Panc1 (cell line): Measurements from ENCODE around the gene FREM2. TPM values are rescaled to one million over a fixed set of nuclear protein-coding genes. Genes with fewer than 3 reads are reported as not detected.

ENCODE experiments used
- ATAC-seq: fragments of 200-7000 bp; cut with Tn5 transposase; 2 replicates; pipeline ENCODE4 v1.9.1; 2020; ENCODE audit warnings: mild to moderate bottlenecking, moderate library complexity
- BruUV-seq: library from RNA; stranded (reverse); fragments of 400-500 nt; replicated peaks from 2 replicates; lab custom pipeline; 2021; lab: Mats Ljungman, UMichigan
- CTCF ChIA-PET: fragments of 300-600 bp; sonication (Branson Sonifier 250); formaldehyde crosslinking; loops from one replicate; lab custom pipeline; 2022; ENCODE audit warnings: antibody characterized with exemption; lab: Charles Lee
- POLR2A ChIA-PET: fragments of 300-600 bp; sonication (Branson Sonifier 250); formaldehyde crosslinking; loops from one replicate; lab custom pipeline; 2022; ENCODE audit warnings: antibody characterized with exemption; lab: Charles Lee
- DNase-seq: peaks from one replicate; pipeline ENCODE4 v3.0.0-alpha.2; 2010; ENCODE audit warnings: low read depth, low spot score
- H3K27ac ChIP-seq: 2 replicates; pipeline ENCODE4 v1.5.1; 2011; ENCODE audit warnings: mild to moderate bottlenecking, low read length, inconsistent platforms
- H3K27me3 ChIP-seq: fragments of 200-500 bp; sonication (Bioruptor generic); 2 replicates; pipeline ENCODE4 v1.6.0; 2014; ENCODE audit warnings: low read length, inconsistent platforms; ENCODE audit not compliant: control insufficient read depth, insufficient read depth
- H3K36me3 ChIP-seq: fragments of 200-500 bp; sonication (Bioruptor generic); 2 replicates; pipeline ENCODE4 v1.5.1; 2014; ENCODE audit warnings: inconsistent platforms, mild to moderate bottlenecking, low read length, moderate library complexity; ENCODE audit not compliant: control insufficient read depth, insufficient read depth
- H3K4me1 ChIP-seq: 2 replicates; pipeline ENCODE4 v1.5.1; 2011; ENCODE audit warnings: inconsistent platforms, mild to moderate bottlenecking, low read length, moderate library complexity; ENCODE audit not compliant: control insufficient read depth, insufficient read depth
- H3K4me3 ChIP-seq, 2 experiments: 2 replicates each; pipeline ENCODE4 v1.5.1; 2011 to 2012; ENCODE audit warnings: low read depth in 2 of 2, low read length in 2 of 2, mild to moderate bottlenecking in 2 of 2, inconsistent platforms in 1 of 2, moderate library complexity in 1 of 2
- H3K9me3 ChIP-seq: fragments of 200-500 bp; sonication (Bioruptor generic); 2 replicates; pipeline ENCODE4 v1.5.1; 2014; ENCODE audit warnings: low read depth, mild to moderate bottlenecking, inconsistent platforms, low read length, moderate library complexity; ENCODE audit not compliant: control insufficient read depth, insufficient read depth
- POLR2AphosphoS5 ChIP-seq: IDR thresholded peaks from 2 replicates; pipeline ENCODE4 v1.6.1; 2012; ENCODE audit warnings: mild to moderate bottlenecking, low read depth, low read length, moderate library complexity
- SIN3A ChIP-seq: IDR thresholded peaks from 2 replicates; pipeline ENCODE4 v1.6.1; 2012; ENCODE audit warnings: low read depth, mild to moderate bottlenecking, low read length, moderate library complexity, borderline replicate concordance; ENCODE audit not compliant: insufficient read depth
- TCF7L2 ChIP-seq: IDR thresholded peaks from 2 replicates; pipeline ENCODE4 v1.6.1; 2011; ENCODE audit warnings: mild to moderate bottlenecking, low read depth, low read length, inconsistent platforms
- in situ Hi-C: cut with HindIII; loops from 2 replicates; pipeline ENCODE4 v1.10.0; 2016; ENCODE audit warnings: low sequenced_read_pairs, low pct_unique_long_range_greater_than_20kb
- intact Hi-C: fragments of 100-400 bp; cut with micrococcal nuclease; formaldehyde crosslinking; loops from one replicate; pipeline ENCODE4 v1.10.0; 2022; ENCODE audit not compliant: unreplicated experiment
- total RNA-seq: library from RNA; stranded (reverse); gene quantifications from one replicate; pipeline ENCODE4 v1.2.1, GENCODE V29; 2021; ENCODE audit not compliant: unreplicated experiment
- TF ChIP-seq, protein P1 (sequence below): fragments of 450-650 bp; IDR thresholded peaks from 2 replicates; pipeline ENCODE4 v1.5.1; 2017; ENCODE audit warnings: mild to moderate bottlenecking
- TF ChIP-seq, protein P2 (sequence below), 2 experiments: IDR thresholded peaks; 2 replicates each; pipeline ENCODE4 v1.6.1; 2011 to 2012; ENCODE audit warnings: low read depth in 2 of 2, control low read depth in 1 of 2, low read length in 1 of 2, mild to moderate bottlenecking in 1 of 2, moderate library complexity in 1 of 2; ENCODE audit not compliant: insufficient read depth in 1 of 2

FREM2 gene
- total RNA-seq, 1 experiment from 2014 or later: 0.15 TPM

DNA sequence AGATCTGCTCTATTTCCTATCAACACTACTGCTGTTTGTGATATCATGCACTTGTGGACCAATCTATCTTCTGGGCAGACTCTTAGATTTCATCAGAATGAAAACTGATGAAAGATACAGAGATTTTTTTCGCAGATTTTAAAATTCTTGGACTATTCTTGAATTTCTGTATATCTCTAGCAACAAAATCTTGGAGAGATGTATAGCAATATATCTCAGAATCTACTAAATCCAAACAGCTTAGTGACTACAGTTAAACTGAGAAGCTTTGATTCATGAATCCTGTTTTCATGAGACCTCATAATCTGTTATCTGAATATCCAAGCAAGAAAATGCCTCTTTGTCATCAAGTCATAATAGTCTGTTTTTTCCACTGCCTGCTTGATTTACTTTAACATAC lies 28.0 kb upstream of the FREM2 start:
- ChIA-PET POLR2A (interaction anchor here (0.5 kb wide), 1 partner anchor 290 kb away, joined by 3 read pairs; no protein-coding TSS in a partner anchor), CTCF (no interaction called here)
- Histone ChIP-seq H3K36me3 (no peaks in the 10 kb centered on the region), H3K4me1 (no peaks in the 10 kb centered on the region), H3K4me3 (no peak overlapping the region), H3K27ac (no peak overlapping the region), H3K9me3 (no peaks in the 10 kb centered on the region), H3K27me3 (no peaks in the 10 kb centered on the region)
- intact Hi-C loops (no loop called here), in situ Hi-C loops (no loop called here)
- DNase-seq (no peak), ATAC-seq (no peak)
- TF ChIP-seq TCF7L2 (no peak), SIN3A (no peak), POLR2AphosphoS5 (no peak)
- TF ChIP-seq, protein P1, sequence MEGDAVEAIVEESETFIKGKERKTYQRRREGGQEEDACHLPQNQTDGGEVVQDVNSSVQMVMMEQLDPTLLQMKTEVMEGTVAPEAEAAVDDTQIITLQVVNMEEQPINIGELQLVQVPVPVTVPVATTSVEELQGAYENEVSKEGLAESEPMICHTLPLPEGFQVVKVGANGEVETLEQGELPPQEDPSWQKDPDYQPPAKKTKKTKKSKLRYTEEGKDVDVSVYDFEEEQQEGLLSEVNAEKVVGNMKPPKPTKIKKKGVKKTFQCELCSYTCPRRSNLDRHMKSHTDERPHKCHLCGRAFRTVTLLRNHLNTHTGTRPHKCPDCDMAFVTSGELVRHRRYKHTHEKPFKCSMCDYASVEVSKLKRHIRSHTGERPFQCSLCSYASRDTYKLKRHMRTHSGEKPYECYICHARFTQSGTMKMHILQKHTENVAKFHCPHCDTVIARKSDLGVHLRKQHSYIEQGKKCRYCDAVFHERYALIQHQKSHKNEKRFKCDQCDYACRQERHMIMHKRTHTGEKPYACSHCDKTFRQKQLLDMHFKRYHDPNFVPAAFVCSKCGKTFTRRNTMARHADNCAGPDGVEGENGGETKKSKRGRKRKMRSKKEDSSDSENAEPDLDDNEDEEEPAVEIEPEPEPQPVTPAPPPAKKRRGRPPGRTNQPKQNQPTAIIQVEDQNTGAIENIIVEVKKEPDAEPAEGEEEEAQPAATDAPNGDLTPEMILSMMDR: no peak
- TF ChIP-seq, protein P2, sequence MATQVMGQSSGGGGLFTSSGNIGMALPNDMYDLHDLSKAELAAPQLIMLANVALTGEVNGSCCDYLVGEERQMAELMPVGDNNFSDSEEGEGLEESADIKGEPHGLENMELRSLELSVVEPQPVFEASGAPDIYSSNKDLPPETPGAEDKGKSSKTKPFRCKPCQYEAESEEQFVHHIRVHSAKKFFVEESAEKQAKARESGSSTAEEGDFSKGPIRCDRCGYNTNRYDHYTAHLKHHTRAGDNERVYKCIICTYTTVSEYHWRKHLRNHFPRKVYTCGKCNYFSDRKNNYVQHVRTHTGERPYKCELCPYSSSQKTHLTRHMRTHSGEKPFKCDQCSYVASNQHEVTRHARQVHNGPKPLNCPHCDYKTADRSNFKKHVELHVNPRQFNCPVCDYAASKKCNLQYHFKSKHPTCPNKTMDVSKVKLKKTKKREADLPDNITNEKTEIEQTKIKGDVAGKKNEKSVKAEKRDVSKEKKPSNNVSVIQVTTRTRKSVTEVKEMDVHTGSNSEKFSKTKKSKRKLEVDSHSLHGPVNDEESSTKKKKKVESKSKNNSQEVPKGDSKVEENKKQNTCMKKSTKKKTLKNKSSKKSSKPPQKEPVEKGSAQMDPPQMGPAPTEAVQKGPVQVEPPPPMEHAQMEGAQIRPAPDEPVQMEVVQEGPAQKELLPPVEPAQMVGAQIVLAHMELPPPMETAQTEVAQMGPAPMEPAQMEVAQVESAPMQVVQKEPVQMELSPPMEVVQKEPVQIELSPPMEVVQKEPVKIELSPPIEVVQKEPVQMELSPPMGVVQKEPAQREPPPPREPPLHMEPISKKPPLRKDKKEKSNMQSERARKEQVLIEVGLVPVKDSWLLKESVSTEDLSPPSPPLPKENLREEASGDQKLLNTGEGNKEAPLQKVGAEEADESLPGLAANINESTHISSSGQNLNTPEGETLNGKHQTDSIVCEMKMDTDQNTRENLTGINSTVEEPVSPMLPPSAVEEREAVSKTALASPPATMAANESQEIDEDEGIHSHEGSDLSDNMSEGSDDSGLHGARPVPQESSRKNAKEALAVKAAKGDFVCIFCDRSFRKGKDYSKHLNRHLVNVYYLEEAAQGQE (IDR thresholded peaks at IDR 0.05; ENCODE audit: insufficient read depth in 1 of 2, low read depth in 2 of 2, low read length in 1 of 2): no peak
- BruUV-seq: no TSS peak

DNA sequence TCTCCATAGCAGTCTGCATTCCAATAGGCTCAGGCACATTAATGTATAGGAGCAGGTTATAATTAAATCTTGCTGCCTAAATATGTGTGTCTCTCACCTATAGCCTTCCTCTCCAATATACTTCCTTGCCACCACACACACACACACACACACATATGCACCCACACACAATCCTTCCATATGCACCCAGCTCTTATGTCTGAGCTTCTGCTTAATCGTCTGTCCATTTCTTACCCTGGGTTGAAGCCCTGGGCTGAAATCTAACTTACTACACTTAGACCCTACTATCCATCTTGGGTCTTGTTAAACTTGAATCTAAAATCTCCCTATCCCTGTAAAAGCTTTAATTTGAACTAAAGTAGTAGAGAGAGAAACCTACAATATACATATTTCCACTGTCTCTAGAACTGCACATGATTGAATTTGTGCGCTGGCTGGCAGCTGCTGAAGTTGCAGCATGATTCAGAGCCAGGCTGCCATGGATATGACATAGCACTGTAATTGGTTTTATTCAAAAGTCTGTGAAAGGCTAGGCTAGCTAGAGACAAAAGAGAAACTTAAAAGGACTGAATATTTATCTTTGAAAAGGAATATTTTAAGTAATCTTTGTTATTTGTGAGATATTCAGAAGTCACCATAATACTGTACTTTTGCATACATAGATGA lies 25.7 kb upstream of the FREM2 start:
- no peak overlapping the region for H3K4me3 ChIP-seq
- DNase-seq (no peak), ATAC-seq (no peak)
- no peak overlapping the region for H3K27ac ChIP-seq
- in situ Hi-C loops: no loop called here
- no peaks in the 10 kb centered on the region for H3K36me3 ChIP-seq
- no TSS peak for BruUV-seq
- ChIA-PET CTCF (no interaction called here), POLR2A (no interaction called here)
- H3K4me1 ChIP-seq: no peaks in the 10 kb centered on the region
- intact Hi-C loops: loop anchor here (5.0 kb wide), 1 partner anchor 56 kb away; no protein-coding TSS in a partner anchor
- H3K27me3 ChIP-seq: no peaks in the 10 kb centered on the region
- H3K9me3 ChIP-seq: no peaks in the 10 kb centered on the region
- TF ChIP-seq, protein P1: no peak
- TF ChIP-seq SIN3A (no peak), TCF7L2 (no peak), POLR2AphosphoS5 (no peak)
- TF ChIP-seq, protein P2 (IDR thresholded peaks at IDR 0.05; ENCODE audit: insufficient read depth in 1 of 2, low read depth in 2 of 2, low read length in 1 of 2): no peak
